Left lung (tissue), 10 donors: Measurements from ENCODE around the gene CCBE1. TPM values are rescaled to one million over a fixed set of nuclear protein-coding genes. Genes with fewer than 3 reads are reported as not detected.
"Not testable (repeated sequence)": the region's sequence is repeated elsewhere in the genome, so short reads cannot be mapped to it uniquely, and the experiment has no call there.

Experiments used
- ATAC-seq: fragments of 200-7000 bp; cut with Tn5 transposase; one replicate; pipeline ENCODE4 v1.9.1; 2020; ENCODE audit warnings: moderate library complexity
- DNase-seq, 4 donors: peaks; one replicate each; pipeline ENCODE4 v3.0.0-alpha.2; 2013 to 2020
- H3K27ac ChIP-seq, 2 donors: fragments of 200-600 bp; sonication (generic) in 1 of 2; one replicate each; pipeline versions ENCODE4 v1.5.0 to v1.8.0; 2020 to 2021
- H3K27me3 ChIP-seq, 2 donors: fragments of 200-600 bp; sonication (generic) in 1 of 2; one replicate each; pipeline versions ENCODE4 v1.5.0 to v1.8.0; 2020 to 2021
- H3K36me3 ChIP-seq, 2 donors: fragments of 200-600 bp; sonication (generic) in 1 of 2; one replicate each; pipeline versions ENCODE4 v1.5.0 to v1.8.0; 2020 to 2021
- H3K4me1 ChIP-seq, 2 donors: fragments of 200-600 bp; one replicate each; pipeline ENCODE4 v1.8.0; 2021
- H3K4me3 ChIP-seq, 2 donors: fragments of 200-600 bp; sonication (generic) in 1 of 2; one replicate each; pipeline versions ENCODE4 v1.5.0 to v1.8.0; 2020 to 2021; ENCODE audit warnings: mild to moderate bottlenecking in 1 of 2
- H3K9me3 ChIP-seq, 2 donors: fragments of 200-600 bp; sonication (generic) in 1 of 2; one replicate each; pipeline versions ENCODE4 v1.5.0 to v1.8.0; 2020 to 2021
- intact Hi-C, 2 donors: fragments of 100-400 bp; cut with DNase I; formaldehyde crosslinking; loops; one replicate each; pipeline versions ENCODE4 v1.11.2 to v1.14.2; 2022
- polyA plus RNA-seq, 6 donors: library from polyadenylated mRNA; unstranded; fragments of 120-200 nt; gene quantifications; one replicate each; pipeline ENCODE4 v1.2.1, GENCODE V29; 2013; ENCODE audit not compliant: insufficient read length in 6 of 6
- total RNA-seq, 2 donors: library from RNA; stranded (reverse); fragmentation: NEBNext Ultra II Directional; extraction: Animal tissue kit (Norgen Biotek cat#: 25700); gene quantifications; one replicate each; pipeline ENCODE4 v1.2.1, GENCODE V29; 2021
- TF ChIP-seq, protein P1 (sequence below), 2 donors: fragments of 200-600 bp; sonication (generic) in 1 of 2; IDR thresholded peaks; one replicate each; pipeline versions ENCODE4 v1.5.0 to v1.8.0; 2021; ENCODE audit warnings: antibody characterized with exemption in 2 of 2
- donor health status: DM: no; HTN: yes; CAD: no.
- donor health status: DM: no; HTN: no; CAD: no.

CCBE1 gene
- total and polyA plus RNA-seq, 8 donors, result 16.0 to 96.5 (median 84.1) TPM

DNA sequence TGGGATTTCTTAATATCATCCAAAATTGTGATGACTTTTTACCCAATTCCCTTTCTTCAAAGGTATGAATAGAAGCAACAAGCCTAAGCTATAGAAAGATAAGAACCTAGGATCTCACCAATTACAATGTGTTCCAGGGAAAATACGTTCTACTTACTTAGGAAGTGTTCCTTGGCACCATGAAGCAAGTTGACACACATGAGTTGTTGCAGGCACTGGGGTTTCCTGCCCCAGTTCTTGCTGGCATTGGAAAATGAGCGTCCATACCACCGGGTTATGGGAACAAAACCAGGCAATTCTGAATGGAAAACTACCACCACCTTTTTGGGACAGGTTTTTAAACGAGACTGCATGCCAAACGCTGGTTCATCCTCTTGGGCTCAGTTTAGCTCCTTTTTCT is 46.2 kb downstream of the CCBE1 start:
- intact Hi-C loops, result no loop called here
- H3K27me3 ChIP-seq, result no peaks in the 10 kb centered on the region
- H3K36me3 ChIP-seq, result no peaks in the 10 kb centered on the region
- DNase-seq (no peak), ATAC-seq (no peak)
- no peaks in the 10 kb centered on the region for H3K4me1 ChIP-seq
- H3K27ac ChIP-seq, result no peak overlapping the region
- no peak overlapping the region for H3K4me3 ChIP-seq
- TF ChIP-seq, protein P1, sequence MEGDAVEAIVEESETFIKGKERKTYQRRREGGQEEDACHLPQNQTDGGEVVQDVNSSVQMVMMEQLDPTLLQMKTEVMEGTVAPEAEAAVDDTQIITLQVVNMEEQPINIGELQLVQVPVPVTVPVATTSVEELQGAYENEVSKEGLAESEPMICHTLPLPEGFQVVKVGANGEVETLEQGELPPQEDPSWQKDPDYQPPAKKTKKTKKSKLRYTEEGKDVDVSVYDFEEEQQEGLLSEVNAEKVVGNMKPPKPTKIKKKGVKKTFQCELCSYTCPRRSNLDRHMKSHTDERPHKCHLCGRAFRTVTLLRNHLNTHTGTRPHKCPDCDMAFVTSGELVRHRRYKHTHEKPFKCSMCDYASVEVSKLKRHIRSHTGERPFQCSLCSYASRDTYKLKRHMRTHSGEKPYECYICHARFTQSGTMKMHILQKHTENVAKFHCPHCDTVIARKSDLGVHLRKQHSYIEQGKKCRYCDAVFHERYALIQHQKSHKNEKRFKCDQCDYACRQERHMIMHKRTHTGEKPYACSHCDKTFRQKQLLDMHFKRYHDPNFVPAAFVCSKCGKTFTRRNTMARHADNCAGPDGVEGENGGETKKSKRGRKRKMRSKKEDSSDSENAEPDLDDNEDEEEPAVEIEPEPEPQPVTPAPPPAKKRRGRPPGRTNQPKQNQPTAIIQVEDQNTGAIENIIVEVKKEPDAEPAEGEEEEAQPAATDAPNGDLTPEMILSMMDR (IDR thresholded peaks at IDR 0.05), result no peak
- no peaks in the 10 kb centered on the region for H3K9me3 ChIP-seq

DNA sequence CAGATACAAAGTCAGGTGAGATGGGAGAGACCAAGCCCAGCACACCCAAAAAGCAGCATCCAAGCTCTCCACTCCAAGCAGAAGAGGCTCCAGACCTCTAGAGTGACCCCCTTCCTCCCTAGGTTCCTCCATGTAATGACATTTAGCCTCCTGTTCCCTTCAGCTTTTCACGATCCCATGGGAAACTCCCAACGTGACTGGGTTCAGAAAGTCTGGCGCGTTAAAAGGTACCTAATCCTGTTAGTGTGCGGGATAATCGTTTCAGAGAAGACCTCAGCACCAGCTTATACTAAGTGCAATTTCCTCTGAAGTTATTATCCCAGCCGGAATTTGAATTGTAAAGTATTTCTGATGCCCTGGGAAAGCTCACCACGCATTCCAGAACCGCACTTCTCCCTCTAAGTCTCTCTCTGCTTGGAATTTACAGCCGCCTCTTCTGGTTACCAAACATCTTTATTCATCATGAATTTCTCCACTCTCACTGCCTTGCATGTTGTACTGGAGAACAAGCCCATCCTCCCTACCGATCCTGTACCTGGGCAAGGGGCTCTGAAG is 46.9 kb downstream of the CCBE1 start:
- Histone ChIP-seq H3K36me3 (no peaks in the 10 kb centered on the region), H3K27me3 (no peaks in the 10 kb centered on the region), H3K4me1 (no peaks in the 10 kb centered on the region), H3K9me3 (no peaks in the 10 kb centered on the region), H3K27ac (no peak overlapping the region), H3K4me3 (no peak overlapping the region)
- TF ChIP-seq, protein P1 (IDR thresholded peaks at IDR 0.05), result no peak
- intact Hi-C loops, result no loop called here
- no peak for ATAC-seq
- DNase-seq, result no peak

DNA sequence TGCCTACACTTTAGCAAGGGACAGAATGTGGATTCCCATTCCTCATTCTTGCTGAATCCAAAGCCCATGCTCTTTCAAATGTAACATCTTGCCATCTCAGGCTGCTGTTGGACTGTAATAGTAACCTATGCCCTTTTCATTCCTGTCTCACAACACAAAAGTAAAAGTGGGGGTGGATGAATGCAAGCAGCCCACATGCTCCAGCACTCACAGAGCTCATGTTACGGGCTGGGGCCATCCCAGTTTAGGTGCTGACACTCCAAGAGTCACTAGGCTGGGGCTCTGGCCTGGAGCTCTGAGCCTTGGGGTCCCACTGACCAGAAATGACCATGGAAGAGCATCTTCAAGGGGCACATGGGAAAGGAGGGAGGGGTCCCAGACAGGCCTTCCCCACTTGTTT is 47.6 kb downstream of the CCBE1 start:
- TF ChIP-seq, protein P1 (IDR thresholded peaks at IDR 0.05), result no peak
- Histone ChIP-seq H3K4me3 (no peak overlapping the region), H3K36me3 (no peaks in the 10 kb centered on the region), H3K27ac (no peak overlapping the region), H3K9me3 (no peaks in the 10 kb centered on the region), H3K4me1 (no peaks in the 10 kb centered on the region), H3K27me3 (no peaks in the 10 kb centered on the region)
- no peak for DNase-seq
- no peak for ATAC-seq
- intact Hi-C loops, result no loop called here

DNA sequence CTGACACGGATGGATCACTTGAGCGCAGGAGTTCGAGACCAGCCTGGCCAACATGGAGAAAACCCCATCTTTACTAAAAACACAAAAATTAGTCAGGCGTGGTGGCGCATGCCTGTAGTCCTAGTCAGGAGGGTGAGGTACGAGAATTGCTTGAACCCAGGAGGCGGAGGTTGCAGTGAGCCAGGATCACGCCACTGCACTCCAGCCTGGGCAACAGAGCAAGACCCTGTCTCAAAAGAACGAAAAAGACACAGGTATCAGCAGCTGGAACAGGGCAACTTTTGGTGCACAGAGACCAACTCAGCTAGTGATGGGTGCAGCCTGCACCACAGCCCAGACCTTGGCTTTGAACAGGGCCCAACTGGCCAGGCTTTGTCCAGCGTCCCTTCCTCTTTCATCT is 48.8 kb downstream of the CCBE1 start:
- H3K27ac ChIP-seq, H3K4me1 ChIP-seq, H3K36me3 ChIP-seq, DNase-seq, H3K27me3 ChIP-seq, H3K9me3 ChIP-seq, H3K4me3 ChIP-seq, intact Hi-C loops, ATAC-seq: not testable (repeated sequence)

DNA sequence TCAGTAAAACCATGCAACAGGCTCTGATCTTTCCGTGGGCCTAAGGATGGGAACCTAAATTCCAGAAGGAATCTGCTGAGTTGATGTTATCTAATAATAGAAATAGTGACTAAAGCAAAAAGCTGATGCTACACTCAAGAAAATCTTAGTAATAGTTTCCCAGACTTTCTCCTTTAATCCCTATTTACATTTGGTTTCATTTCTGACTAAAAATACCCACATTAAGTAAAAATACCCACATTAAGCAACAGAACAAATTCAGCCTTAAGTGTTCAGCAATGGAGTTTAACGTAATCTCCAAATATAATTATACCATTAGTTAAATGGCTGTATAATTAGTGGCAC is 50.3 kb downstream of the CCBE1 start:
- no peak overlapping the region for H3K4me3 ChIP-seq
- TF ChIP-seq, protein P1 (IDR thresholded peaks at IDR 0.05), result no peak
- no peak for DNase-seq
- no peaks in the 10 kb centered on the region for H3K36me3 ChIP-seq
- no peaks in the 10 kb centered on the region for H3K9me3 ChIP-seq
- peak; percentile 25 for ATAC-seq
- H3K27me3 ChIP-seq, result no peaks in the 10 kb centered on the region
- no peaks in the 10 kb centered on the region for H3K4me1 ChIP-seq
- intact Hi-C loops, result no loop called here
- H3K27ac ChIP-seq, result peak overlapping the region in 1 of 2 donors; percentile 36
